Right forelimb (tissue), 1 donor: ENCODE data around the gene TBC1D2B.
"Not testable (repeated sequence)": the region's sequence is repeated elsewhere in the genome, so short reads cannot be mapped to it uniquely, and the experiment has no call there.

ENCODE experiments used
- DNase-seq: peaks from one replicate; pipeline ENCODE4 v3.0.0-alpha.2; 2018

The TBC1D2B gene

DNA sequence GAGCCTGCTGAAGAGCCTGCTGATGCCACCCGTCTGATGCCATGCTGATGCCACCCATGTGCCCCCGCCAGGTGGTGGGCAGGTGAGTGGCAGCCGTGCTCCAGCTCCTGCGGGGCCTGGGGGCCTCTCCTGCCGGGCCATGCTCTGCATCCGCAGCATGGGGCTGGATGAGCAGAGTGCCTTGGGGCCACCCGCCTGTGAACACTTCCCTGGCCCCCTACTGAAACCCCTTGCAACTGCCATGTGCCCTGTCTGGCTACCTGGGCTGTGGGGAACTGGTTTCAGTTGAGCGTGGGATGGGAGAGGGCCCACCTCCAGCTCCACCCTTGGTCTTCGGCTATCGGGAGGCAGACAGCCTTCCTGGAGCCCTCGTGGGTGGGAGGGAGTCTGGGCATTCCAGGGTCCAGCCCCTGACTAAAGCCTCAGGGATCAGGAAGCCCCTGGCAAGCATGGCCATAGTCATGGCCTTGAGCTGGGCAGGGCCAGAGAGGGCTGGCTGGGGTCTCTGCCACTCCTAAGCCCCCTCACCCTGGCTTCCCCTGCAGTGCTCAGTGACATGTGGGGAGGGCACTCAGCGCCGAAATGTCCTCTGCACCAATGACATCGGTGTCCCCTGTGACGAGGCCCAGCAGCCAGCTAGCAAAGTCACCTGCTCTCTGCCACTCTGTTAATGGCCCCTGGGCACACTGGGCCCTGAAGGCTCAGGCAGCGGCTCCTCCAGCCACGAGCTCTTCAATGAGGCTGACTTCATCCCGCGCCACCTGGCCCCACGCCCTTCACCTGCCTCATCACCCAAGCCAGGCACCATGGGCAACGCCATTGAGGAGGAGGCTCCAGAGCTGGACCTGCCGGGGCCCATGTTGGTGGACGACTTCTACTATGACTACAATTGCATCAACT lies 92.2 kb downstream of the TBC1D2B start:
- DNase-seq = no peak

DNA sequence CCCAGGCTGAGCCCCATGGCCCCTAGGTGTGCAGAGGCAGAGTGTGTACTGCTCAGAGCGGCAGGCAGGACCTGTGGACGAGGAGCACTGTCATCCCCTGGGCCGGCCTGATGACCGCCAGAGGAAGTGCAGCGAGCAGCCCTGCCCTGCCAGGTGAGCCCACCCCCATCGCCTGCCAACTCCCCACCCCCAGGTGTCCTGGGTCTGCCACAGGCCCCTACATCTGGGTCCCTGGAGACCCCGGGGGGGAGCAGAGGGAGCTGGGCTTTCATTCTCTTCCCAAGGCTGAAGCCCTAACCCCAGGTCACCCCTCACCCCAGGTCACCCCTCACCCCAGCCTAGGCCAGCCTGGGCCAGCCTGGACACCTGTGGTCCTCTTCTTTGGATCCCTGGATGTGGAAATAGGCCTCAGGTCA lies 93.1 kb downstream of the TBC1D2B start:
- DNase-seq = no peak

- DNase-seq = peak; percentile 38
Measured at GRCh38 chr15:77983708-77984445, 93.6 kb downstream of the TBC1D2B start.

GRCh38 chr15:77983091-77983707 lies 94.3 kb downstream of the TBC1D2B start:
- DNase-seq = no peak

DNA sequence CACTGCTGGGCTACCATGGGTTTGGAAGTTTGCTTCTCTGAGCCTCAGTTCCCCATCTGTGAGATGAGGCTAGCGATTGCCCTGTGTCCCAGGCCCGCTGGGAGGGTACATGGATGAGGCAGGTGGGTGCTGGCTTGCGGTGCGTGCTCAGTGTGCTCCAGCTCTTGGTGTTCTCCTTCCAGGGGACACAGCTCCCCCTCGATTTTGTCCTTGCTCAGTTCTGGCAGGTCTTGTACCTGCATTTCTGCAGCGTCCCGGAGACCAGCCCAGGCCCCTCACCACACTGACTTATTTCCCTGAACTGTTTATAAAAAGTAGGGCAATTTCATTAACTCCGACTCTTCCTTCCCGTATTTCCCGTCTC lies 95.4 kb downstream of the TBC1D2B start:
- no peak for DNase-seq

DNA sequence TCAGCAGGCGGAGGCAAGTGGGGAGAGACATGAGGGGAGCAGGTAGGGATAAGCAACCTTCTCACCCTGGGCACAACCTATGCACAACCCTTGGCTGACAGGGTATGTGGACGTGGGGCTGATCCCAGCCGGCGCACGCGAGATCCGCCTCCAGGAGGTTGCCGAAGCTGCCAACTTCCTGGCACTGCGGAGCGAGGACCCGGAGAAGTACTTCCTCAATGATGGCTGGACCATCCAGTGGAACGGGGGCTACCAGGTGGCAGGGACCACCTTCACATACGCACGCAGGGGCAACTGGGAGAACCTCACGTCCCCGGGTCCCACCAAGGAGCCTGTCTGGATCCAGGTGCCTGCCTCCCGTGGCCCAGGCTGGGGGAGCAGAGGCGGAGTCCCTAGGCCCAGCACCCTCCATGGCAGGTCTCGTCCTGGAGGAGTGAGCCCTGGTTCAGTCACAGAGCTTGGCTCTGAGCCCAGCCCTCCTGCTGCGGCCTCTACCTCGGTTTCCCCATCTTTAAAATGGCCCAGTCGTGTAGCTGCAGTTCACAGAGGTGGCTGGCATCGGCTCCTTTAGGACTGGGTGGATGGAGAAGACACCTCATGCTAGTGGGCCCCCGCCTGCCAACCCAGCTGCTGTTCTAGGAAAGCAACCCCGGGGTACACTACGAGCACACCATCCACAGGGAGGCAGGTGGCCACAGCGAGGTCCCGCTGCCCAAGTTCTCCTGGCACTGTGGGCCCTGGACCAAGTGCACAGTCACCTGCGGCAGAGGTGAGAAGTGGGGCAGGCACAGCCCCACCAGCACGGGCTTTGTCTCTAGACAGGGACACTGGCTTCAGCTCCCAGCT lies 96.0 kb downstream of the TBC1D2B start:
- peak; percentile 41 for DNase-seq

DNA sequence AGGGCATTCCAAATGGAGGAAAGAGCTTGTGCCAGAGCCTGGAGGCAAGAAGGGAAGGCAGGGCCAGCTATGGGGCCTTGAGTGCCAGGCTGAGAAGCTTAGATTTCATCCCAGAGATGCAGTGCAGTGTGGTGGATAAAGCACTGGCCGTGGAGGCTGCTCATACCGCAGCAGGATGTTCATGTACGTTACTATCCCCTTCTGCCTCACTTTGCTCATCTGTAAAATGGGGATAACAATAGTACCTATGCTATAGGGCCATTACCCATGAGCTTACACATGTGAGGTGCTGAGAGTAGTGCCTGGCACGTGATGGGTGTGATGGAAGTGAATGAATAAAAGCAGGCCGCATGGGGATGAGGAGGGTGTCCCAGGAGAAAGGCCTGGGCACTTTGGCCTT lies 96.8 kb downstream of the TBC1D2B start:
- DNase-seq = not testable (repeated sequence)

DNA sequence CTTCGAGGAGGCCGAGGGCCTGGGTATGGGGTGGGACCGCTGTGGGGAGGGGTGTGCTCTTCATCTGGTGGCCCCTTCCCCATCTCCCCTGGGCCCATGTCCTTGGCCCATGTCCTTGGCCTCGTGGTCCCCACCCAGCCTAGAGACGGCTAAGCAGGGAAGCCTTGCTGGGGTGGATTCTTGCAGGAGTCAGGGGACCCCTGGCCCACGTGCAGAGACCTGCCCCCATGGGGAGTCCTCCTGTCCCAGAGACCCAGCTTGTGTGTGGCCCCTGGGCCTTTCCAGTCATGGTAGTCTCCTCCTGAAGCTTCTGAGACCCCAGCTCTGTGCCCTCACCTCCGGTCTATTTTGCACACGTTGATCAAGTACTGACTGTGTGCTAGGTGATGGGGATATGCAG lies 97.4 kb downstream of the TBC1D2B start:
- DNase-seq = no peak

GRCh38 chr15:77979157-77979556 lies 98.4 kb downstream of the TBC1D2B start:
- DNase-seq = not testable (repeated sequence)

DNA sequence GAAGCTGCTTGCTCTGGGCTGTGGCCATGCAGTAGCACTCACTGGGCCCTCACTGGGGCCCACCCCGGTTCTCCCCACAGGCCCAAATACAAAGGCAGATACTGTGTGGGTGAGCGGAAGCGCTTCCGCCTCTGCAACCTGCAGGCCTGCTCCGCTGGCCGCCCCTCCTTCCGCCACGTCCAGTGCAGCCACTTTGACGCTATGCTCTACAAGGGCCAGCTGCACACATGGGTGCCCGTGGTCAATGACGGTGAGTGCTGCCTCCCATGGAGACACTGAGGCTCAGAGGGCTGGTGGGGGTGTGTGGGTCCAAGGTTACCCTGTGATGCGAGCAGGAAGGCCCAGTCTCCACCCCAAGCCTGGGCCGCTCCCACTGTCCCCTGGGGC lies 98.8 kb downstream of the TBC1D2B start:
- DNase-seq = not testable (repeated sequence)

GRCh38 chr15:77977903-77978758 lies 99.4 kb downstream of the TBC1D2B start:
- not testable (repeated sequence) for DNase-seq

GRCh38 chr15:77976760-77977525 lies 100.6 kb downstream of the TBC1D2B start:
- peak; percentile 32 for DNase-seq

GRCh38 chr15:77976095-77976450 lies 101.4 kb downstream of the TBC1D2B start:
- DNase-seq = not testable (repeated sequence)

- DNase-seq = no peak
Measured at GRCh38 chr15:77975332-77976094, 102.0 kb downstream of the TBC1D2B start.

DNA sequence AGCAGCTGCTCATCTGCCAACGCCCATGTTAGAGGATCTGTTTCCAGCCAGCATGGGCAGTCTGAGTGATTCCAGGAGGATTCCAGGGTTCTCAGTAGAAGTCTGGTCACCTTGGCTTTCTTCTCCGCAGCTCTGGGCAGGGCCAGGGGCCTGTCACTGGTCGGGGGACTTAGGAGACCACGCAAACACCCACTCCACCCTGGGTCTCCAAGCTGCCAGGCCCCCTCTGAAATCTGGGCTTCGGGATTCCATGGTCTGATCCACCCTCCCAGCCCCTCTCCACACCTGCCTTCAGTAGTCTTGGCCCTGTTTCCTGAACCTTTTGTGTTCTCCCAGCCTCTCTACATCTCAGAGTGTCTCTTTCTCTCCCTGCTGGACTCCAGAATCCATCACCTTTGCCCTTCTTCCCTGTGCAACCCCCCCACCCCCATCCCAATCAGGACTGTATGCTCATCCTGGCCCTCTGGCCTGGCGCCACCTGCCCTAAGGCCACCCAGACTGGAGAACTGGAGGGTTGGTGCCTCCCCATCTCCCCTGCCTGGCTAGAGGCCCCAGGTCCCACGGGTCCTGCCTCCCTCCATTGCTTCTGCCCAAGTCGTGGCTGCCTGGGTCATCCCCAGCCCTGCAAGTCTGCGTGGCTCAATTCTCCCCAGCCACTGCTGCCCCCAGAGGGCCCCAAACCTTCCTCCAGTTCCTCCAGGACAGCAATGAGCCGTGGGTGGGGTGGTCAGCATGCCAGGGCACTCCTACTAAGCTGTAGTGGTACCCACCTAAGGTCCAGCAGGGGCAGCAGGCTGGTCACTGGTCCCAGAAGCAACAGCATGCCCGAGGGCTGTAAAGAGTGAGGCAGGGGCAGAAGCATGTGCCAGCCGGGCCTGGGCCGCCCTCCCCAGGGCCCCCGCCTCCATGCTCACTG lies 102.8 kb downstream of the TBC1D2B start:
- no peak for DNase-seq

DNA sequence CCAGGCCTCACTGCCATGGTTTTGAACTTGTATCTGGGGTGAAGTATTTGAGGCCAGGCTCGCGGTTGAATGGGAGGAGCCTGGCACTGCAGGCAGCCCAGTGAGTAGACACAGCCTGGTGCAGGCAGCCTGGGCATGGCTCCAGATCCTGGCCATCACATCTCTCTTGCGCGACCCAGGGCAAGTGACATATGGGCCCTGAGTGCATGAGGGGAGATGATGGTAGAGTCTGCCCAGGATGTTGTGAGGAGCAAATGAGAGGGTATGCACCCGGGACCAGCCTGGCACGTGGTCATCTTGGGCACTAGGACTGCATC lies 103.5 kb downstream of the TBC1D2B start:
- peak; percentile 68 for DNase-seq

GRCh38 chr15:77973273-77974097 lies 104.0 kb downstream of the TBC1D2B start:
- DNase-seq = peak; percentile 18

GRCh38 chr15:77972706-77973105 lies 104.8 kb downstream of the TBC1D2B start:
- DNase-seq = not testable (repeated sequence)
